GM19240 (cell line): ENCODE data around the gene SLC22A8.
"Not testable (repeated sequence)": the region's sequence is repeated elsewhere in the genome, so short reads cannot be mapped to it uniquely, and the experiment has no call there.

Source experiments
- DNase-seq: peaks from one replicate; pipeline ENCODE4 v3.0.0; 2011; ENCODE audit warnings: low spot score; ENCODE audit not compliant: insufficient read length

The SLC22A8 gene

GRCh38 chr11:62988276-62988675 is 27.4 kb downstream of the SLC22A8 start:
- no peak for DNase-seq

- no peak for DNase-seq
These were observed 30.4 kb downstream of the SLC22A8 start for GRCh38 chr11:62985041-62985750.

- no peak for DNase-seq
These were observed 31.1 kb downstream of the SLC22A8 start, which contains the start of gene SLC22A6 for GRCh38 chr11:62984451-62984991. TSS of gene SLC22A6 (minus strand) at chr11:62984967. CDS start at chr11:62984690, 277 bp downstream.

GRCh38 chr11:62983536-62984199 is 32.0 kb downstream of the SLC22A8 start:
- DNase-seq: no peak

GRCh38 chr11:62981743-62982142 is 33.9 kb downstream of the SLC22A8 start:
- no peak for DNase-seq

GRCh38 chr11:62980133-62980760 is 35.4 kb downstream of the SLC22A8 start:
- DNase-seq: no peak

- DNase-seq: no peak
These were observed 39.5 kb downstream of the SLC22A8 start for GRCh38 chr11:62976109-62976508.

GRCh38 chr11:62974848-62975522 is 40.7 kb downstream of the SLC22A8 start:
- DNase-seq: no peak

GRCh38 chr11:62965574-62965973 is 50.1 kb downstream of the SLC22A8 start:
- no peak for DNase-seq

GRCh38 chr11:62962391-62962790 is 53.2 kb downstream of the SLC22A8 start:
- no peak for DNase-seq

GRCh38 chr11:62961017-62961570 is 54.5 kb downstream of the SLC22A8 start:
- DNase-seq: no peak

GRCh38 chr11:62959422-62959980 is 56.1 kb downstream of the SLC22A8 start:
- DNase-seq: no peak

- DNase-seq: no peak
These were observed 56.9 kb downstream of the SLC22A8 start for GRCh38 chr11:62958547-62959421.

- DNase-seq: no peak
These were observed 58.5 kb downstream of the SLC22A8 start for GRCh38 chr11:62957147-62957546.

- no peak for DNase-seq
These were observed 61.2 kb downstream of the SLC22A8 start for GRCh38 chr11:62954478-62954877.

GRCh38 chr11:62953811-62954210 is 61.8 kb downstream of the SLC22A8 start:
- no peak for DNase-seq

- no peak for DNase-seq
These were observed 66.8 kb downstream of the SLC22A8 start for GRCh38 chr11:62948765-62949320.

- not testable (repeated sequence) for DNase-seq
These were observed 70.1 kb downstream of the SLC22A8 start for GRCh38 chr11:62945538-62945937.
